ENCODE results near the gene TOMM34. TPM values are rescaled to one million over a fixed set of nuclear protein-coding genes. Genes with fewer than 3 reads are reported as not detected.

TOMM34 gene
- total and polyA plus RNA-seq, 8 donors: 18.1 to 26.8 (median 24.0) TPM

- no peak for TF ChIP-seq CTCF (IDR thresholded peaks at IDR 0.05)
- Histone ChIP-seq H3K4me3 (no peak overlapping the region), H3K36me3 (peaks cover 0 to 57% of the 10 kb centered on the region in 2 donors), H3K4me1 (peaks cover 3 to 39% of the 10 kb centered on the region in 2 donors), H3K27ac (no peak overlapping the region), H3K9me3 (no peaks in the 10 kb centered on the region), H3K27me3 (no peaks in the 10 kb centered on the region)
- DNase-seq (no peak), ATAC-seq (no peak)
- intact Hi-C loops (cut with DNase I): no loop called here
These were observed 58.2 kb downstream of the TOMM34 start for GRCh38 chr20:44901974-44902373.

- ATAC-seq: peak; percentile 63
- intact Hi-C loops (cut with DNase I): no loop called here
- Histone ChIP-seq H3K4me3 (no peak overlapping the region), H3K27me3 (no peaks in the 10 kb centered on the region), H3K4me1 (peaks cover 7 to 56% of the 10 kb centered on the region in 2 donors), H3K9me3 (no peaks in the 10 kb centered on the region), H3K36me3 (peaks cover 0 to 41% of the 10 kb centered on the region in 2 donors), H3K27ac (no peak overlapping the region)
- no peak for DNase-seq
- no peak for TF ChIP-seq CTCF (IDR thresholded peaks at IDR 0.05)
These were observed 59.9 kb downstream of the TOMM34 start for GRCh38 chr20:44900231-44900854.

GRCh38 chr20:44897133-44897532 is 63.1 kb downstream of the TOMM34 start:
- no peaks in the 10 kb centered on the region for H3K27me3 ChIP-seq
- H3K36me3 ChIP-seq: peaks cover 0 to 13% of the 10 kb centered on the region in 2 donors
- ATAC-seq: no peak
- TF ChIP-seq CTCF (IDR thresholded peaks at IDR 0.05): no peak
- H3K4me1 ChIP-seq: peaks cover 7 to 87% of the 10 kb centered on the region in 2 donors
- H3K9me3 ChIP-seq: no peaks in the 10 kb centered on the region
- DNase-seq: no peak
- intact Hi-C loops (cut with DNase I): no loop called here
- H3K27ac ChIP-seq: peak overlapping the region in 1 of 2 donors; percentile 56
- H3K4me3 ChIP-seq: no peak overlapping the region

GRCh38 chr20:44896583-44896982 is 63.6 kb downstream of the TOMM34 start:
- ATAC-seq: no peak
- H3K4me3 ChIP-seq: no peak overlapping the region
- peak in 1 of 4 donors; percentile 40 for DNase-seq
- peaks cover 7 to 92% of the 10 kb centered on the region in 2 donors for H3K4me1 ChIP-seq
- H3K9me3 ChIP-seq: no peaks in the 10 kb centered on the region
- H3K36me3 ChIP-seq: peaks cover 0 to 7% of the 10 kb centered on the region in 2 donors
- H3K27ac ChIP-seq: peak overlapping the region in 1 of 2 donors; percentile 56
- no peaks in the 10 kb centered on the region for H3K27me3 ChIP-seq
- intact Hi-C loops (cut with DNase I): no loop called here
- TF ChIP-seq CTCF (IDR thresholded peaks at IDR 0.05): no peak

DNA sequence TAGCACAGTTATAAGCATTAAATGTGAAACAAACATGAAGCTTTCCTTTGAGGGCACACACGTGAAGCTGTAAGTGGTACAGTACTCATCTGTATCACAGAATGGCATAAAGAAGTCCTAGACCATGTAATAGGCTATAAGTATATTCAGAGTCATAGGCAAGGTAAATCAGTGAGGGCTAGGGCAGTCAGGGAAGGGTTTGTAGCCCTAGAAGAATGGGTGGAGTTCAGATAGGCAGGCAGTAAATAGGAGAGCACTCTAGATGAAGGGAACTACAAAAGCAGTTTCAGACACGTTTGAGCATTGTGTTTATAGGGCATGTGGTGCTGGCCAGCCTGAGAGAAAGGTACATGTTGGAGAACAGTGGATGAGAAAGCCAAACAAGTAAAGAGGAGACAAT is 65.2 kb downstream of the TOMM34 start:
- H3K27ac ChIP-seq: no peak overlapping the region
- peaks cover 7 to 97% of the 10 kb centered on the region in 2 donors for H3K4me1 ChIP-seq
- no peaks in the 10 kb centered on the region for H3K27me3 ChIP-seq
- no peak for TF ChIP-seq CTCF (IDR thresholded peaks at IDR 0.05)
- no peak for ATAC-seq
- no peak overlapping the region for H3K4me3 ChIP-seq
- intact Hi-C loops (cut with DNase I): no loop called here
- no peaks in the 10 kb centered on the region for H3K9me3 ChIP-seq
- no peak for DNase-seq
- H3K36me3 ChIP-seq: peaks cover 0 to 4% of the 10 kb centered on the region in 2 donors

Other genes starting within 250 kb of the TOMM34 start
- gene CCN5, start 245.0 kb downstream of the TOMM34 start, total RNA-seq: 10 to 100 TPM; 14.3 to 20.8 TPM
- under 1 TPM; 0.29 to 0.60 (median 0.44) TPM for gene CCN5, start 245.0 kb downstream of the TOMM34 start, polyA plus RNA-seq (ENCODE audit: insufficient read length in 6 of 6)
- gene KCNK15, start 214.5 kb downstream of the TOMM34 start, total RNA-seq: 1 to 10 TPM; 1.8 to 3.1 TPM
- under 1 TPM in 1 of 6 donors, not detected in 5; 0.09 TPM for gene KCNK15, start 214.5 kb downstream of the TOMM34 start, polyA plus RNA-seq (ENCODE audit: insufficient read length in 6 of 6)
- gene RIMS4, start 149.9 kb downstream of the TOMM34 start, total RNA-seq: 1 to 10 TPM in 1 of 2 donors, under 1 TPM in 1; 0.47 to 4.5 TPM
- 1 to 10 TPM; 1.8 to 6.3 (median 4.1) TPM for gene RIMS4, start 149.9 kb downstream of the TOMM34 start, polyA plus RNA-seq (ENCODE audit: insufficient read length in 6 of 6)
- gene YWHAB, start 74.7 kb downstream of the TOMM34 start, total RNA-seq: 100 to 1,000 TPM; 188 to 228 TPM
- gene YWHAB, start 74.7 kb downstream of the TOMM34 start, polyA plus RNA-seq (ENCODE audit: insufficient read length in 6 of 6): 100 to 1,000 TPM; 164 to 196 (median 192) TPM
- 10 to 100 TPM; 41.2 to 41.3 TPM for gene PABPC1L, start 50.3 kb downstream of the TOMM34 start, total RNA-seq
- 100 to 1,000 TPM in 2 of 6 donors, 10 to 100 TPM in 4; 68.9 to 116 (median 94.7) TPM for gene PABPC1L, start 50.3 kb downstream of the TOMM34 start, polyA plus RNA-seq (ENCODE audit: insufficient read length in 6 of 6)
- 10 to 100 TPM; 33.6 to 63.7 TPM for gene STK4, start 6.1 kb upstream of the TOMM34 start, total RNA-seq
- gene STK4, start 6.1 kb upstream of the TOMM34 start, polyA plus RNA-seq (ENCODE audit: insufficient read length in 6 of 6): 10 to 100 TPM; 25.0 to 30.6 (median 26.6) TPM
- gene KCNS1, start 140.7 kb upstream of the TOMM34 start, total RNA-seq: under 1 TPM; 0.97 to 0.99 TPM
- under 1 TPM in 5 of 6 donors, not detected in 1; 0.05 to 0.10 (median 0.07) TPM for gene KCNS1, start 140.7 kb upstream of the TOMM34 start, polyA plus RNA-seq (ENCODE audit: insufficient read length in 6 of 6)
- gene WFDC5, start 154.8 kb upstream of the TOMM34 start, total RNA-seq: under 1 TPM; 0.32 to 0.37 TPM
- gene WFDC5, start 154.8 kb upstream of the TOMM34 start, polyA plus RNA-seq (ENCODE audit: insufficient read length in 6 of 6): not detected
- gene WFDC12, start 164.1 kb upstream of the TOMM34 start, total RNA-seq: under 1 TPM; 0.44 to 0.73 TPM
- gene WFDC12, start 164.1 kb upstream of the TOMM34 start, polyA plus RNA-seq (ENCODE audit: insufficient read length in 6 of 6): not detected
- 100 to 1,000 TPM in 1 of 2 donors, 1 to 10 TPM in 1; 1.4 to 165 TPM for gene PI3, start 214.5 kb upstream of the TOMM34 start, total RNA-seq
- gene PI3, start 214.5 kb upstream of the TOMM34 start, polyA plus RNA-seq (ENCODE audit: insufficient read length in 6 of 6): under 1 TPM in 1 of 6 donors, not detected in 5; 0.25 TPM
- under 1 TPM in 1 of 2 donors, not detected in 1; 0.31 TPM for gene SEMG1, start 246.6 kb upstream of the TOMM34 start, total RNA-seq
- gene SEMG1, start 246.6 kb upstream of the TOMM34 start, polyA plus RNA-seq (ENCODE audit: insufficient read length in 6 of 6): not detected